K562 (cell line): ENCODE data around the gene DAGLA. TPM values are rescaled to one million over a fixed set of nuclear protein-coding genes. Genes with fewer than 3 reads are reported as not detected.

Source experiments
- ARID1B ChIP-seq: fragments of 450-650 bp; IDR thresholded peaks from 2 replicates; pipeline ENCODE4 v1.6.1; 2016; ENCODE audit warnings: antibody characterized with exemption, mild to moderate bottlenecking, inconsistent platforms
- ARID3B ChIP-seq: fragments of 250-450 bp; sonication (Bioruptor Pico); IDR thresholded peaks from 2 replicates; pipeline ENCODE4 v1.4.0; 2020; ENCODE audit warnings: borderline replicate concordance
- CREB5 ChIP-seq: fragments of 250-450 bp; sonication (Bioruptor Pico); IDR thresholded peaks from 2 replicates; pipeline ENCODE4 v1.5.0; 2020; ENCODE audit warnings: mild to moderate bottlenecking
- GTF2B ChIP-seq: IDR thresholded peaks from 2 replicates; pipeline ENCODE4 v1.6.1; 2011; ENCODE audit not compliant: insufficient read length; ENCODE audit errors: extremely low read depth
- NONO ChIP-seq, 2 experiments: fragments of 200-400 bp in 1 of 2; fragments of 450-650 bp in 1 of 2; formaldehyde crosslinking in 1 of 2; IDR thresholded peaks; 2 replicates each; pipeline ENCODE4 v1.6.1; 2017; ENCODE audit warnings: low read depth in 2 of 2, mild to moderate bottlenecking in 2 of 2, moderate library complexity in 2 of 2, low read length in 1 of 2
- NR1H2 ChIP-seq: sonication (generic); formaldehyde crosslinking; IDR thresholded peaks from 2 replicates; pipeline ENCODE4 v1.4.0; 2020; ENCODE audit warnings: mild to moderate bottlenecking, missing genetic modification reagents
- NUFIP1 ChIP-seq: fragments of 450-650 bp; IDR thresholded peaks from 2 replicates; pipeline ENCODE4 v1.6.1; 2018; ENCODE audit not compliant: partially characterized antibody
- RCOR1 ChIP-seq, 2 experiments: IDR thresholded peaks; 2 replicates each; pipeline ENCODE4 v1.6.1; 2012; ENCODE audit warnings: low read depth in 2 of 2, low read length in 2 of 2, borderline replicate concordance in 1 of 2, improper control_type of control experiment in 1 of 2
- SMAD2 ChIP-seq: fragments of 150-350 bp; IDR thresholded peaks from 2 replicates; pipeline ENCODE4 v1.6.1; 2014; ENCODE audit warnings: low read depth, mild to moderate bottlenecking, low read length
- SMAD4 ChIP-seq: fragments of 250-450 bp; sonication (Bioruptor Pico); conservative IDR thresholded peaks from 2 replicates; pipeline ENCODE4 v1.8.0; 2021; ENCODE audit warnings: inconsistent platforms, mild to moderate bottlenecking, moderate library complexity
- SP2 ChIP-seq: IDR thresholded peaks from 2 replicates; pipeline ENCODE4 v1.6.1; 2011; ENCODE audit warnings: mild to moderate bottlenecking, low read depth, low read length, moderate library complexity; ENCODE audit not compliant: poor library complexity, severe bottlenecking; ENCODE audit errors: extremely low read depth
- TAF9B ChIP-seq: fragments of 450-650 bp; IDR thresholded peaks from 2 replicates; pipeline ENCODE4 v1.6.1; 2018; ENCODE audit warnings: mild to moderate bottlenecking; ENCODE audit not compliant: partially characterized antibody
- XRCC3 ChIP-seq: fragments of 450-650 bp; IDR thresholded peaks from 2 replicates; pipeline ENCODE4 v1.6.1; 2017; ENCODE audit warnings: mild to moderate bottlenecking, moderate library complexity
- ZNF707 ChIP-seq: fragments of 250-450 bp; sonication (Bioruptor Pico); conservative IDR thresholded peaks from 2 replicates; pipeline ENCODE4 v1.8.0; 2022; ENCODE audit warnings: inconsistent platforms, mild to moderate bottlenecking, moderate library complexity
- polyA plus RNA-seq, 8 experiments: library from polyadenylated mRNA; depleted of rRNA in 4 of 8; stranded (reverse) in 5 of 8; unstranded in 3 of 8; fragments of >200 nt; fragmentation: Nextera tagmentation in 2 of 8; fragmentation: Illumina TruSeq in 1 of 8; extraction: Ambion mirVana in 2 of 8; extraction: Trizol in 1 of 8; gene quantifications; 2 replicates each; pipeline versions ENCODE4 v1.2.1 to v1.2.3, GENCODE V29; 2011 to 2014; ENCODE audit warnings: inconsistent platforms in 1 of 8, missing spikeins in 1 of 8
- total RNA-seq, 7 experiments: library from RNA; depleted of rRNA in 6 of 7; stranded (reverse); fragments of >200 nt in 6 of 7; fragmentation: Illumina TruSeq in 2 of 7; extraction: Trizol in 2 of 7; gene quantifications; 2 replicates each; pipeline versions ENCODE4 v1.2.1 to v1.2.3, GENCODE V29; 2011 to 2021; ENCODE audit warnings: low replicate concordance in 1 of 7
- TF ChIP-seq, protein P1 (sequence below), 2 experiments: IDR thresholded peaks; 2 replicates each; pipeline ENCODE4 v1.6.1; 2012; ENCODE audit warnings: improper control_type of control experiment in 2 of 2, low read depth in 2 of 2, low read length in 2 of 2, borderline replicate concordance in 1 of 2
- TF ChIP-seq, protein P2 (sequence below): fragments of 450-650 bp; IDR thresholded peaks from 2 replicates; pipeline ENCODE4 v1.6.1; 2014; ENCODE audit warnings: low read depth, mild to moderate bottlenecking, moderate library complexity, borderline replicate concordance
- TF ChIP-seq, protein P3 (sequence below), 3 experiments: fragments of 200-800 bp in 1 of 3; sonication (Bioruptor generic) in 1 of 3; sonication (generic) in 1 of 3; formaldehyde crosslinking in 1 of 3; IDR thresholded peaks; 2 replicates each; pipeline versions ENCODE4 v1.6.1 to v1.8.0; 2016 to 2022; ENCODE audit warnings: mild to moderate bottlenecking in 2 of 3, missing compliant biosample characterization in 2 of 3, missing genetic modification characterization in 2 of 3, missing genetic modification reagents in 1 of 3

Gene DAGLA
- total and polyA plus RNA-seq, 9 of the 15 experiments (the other 6 are each of a cell fraction or from before 2014, with no cell fraction given), result 0.03 to 0.16 (median 0.04) TPM; not detected in 4

- TF ChIP-seq, protein P1, sequence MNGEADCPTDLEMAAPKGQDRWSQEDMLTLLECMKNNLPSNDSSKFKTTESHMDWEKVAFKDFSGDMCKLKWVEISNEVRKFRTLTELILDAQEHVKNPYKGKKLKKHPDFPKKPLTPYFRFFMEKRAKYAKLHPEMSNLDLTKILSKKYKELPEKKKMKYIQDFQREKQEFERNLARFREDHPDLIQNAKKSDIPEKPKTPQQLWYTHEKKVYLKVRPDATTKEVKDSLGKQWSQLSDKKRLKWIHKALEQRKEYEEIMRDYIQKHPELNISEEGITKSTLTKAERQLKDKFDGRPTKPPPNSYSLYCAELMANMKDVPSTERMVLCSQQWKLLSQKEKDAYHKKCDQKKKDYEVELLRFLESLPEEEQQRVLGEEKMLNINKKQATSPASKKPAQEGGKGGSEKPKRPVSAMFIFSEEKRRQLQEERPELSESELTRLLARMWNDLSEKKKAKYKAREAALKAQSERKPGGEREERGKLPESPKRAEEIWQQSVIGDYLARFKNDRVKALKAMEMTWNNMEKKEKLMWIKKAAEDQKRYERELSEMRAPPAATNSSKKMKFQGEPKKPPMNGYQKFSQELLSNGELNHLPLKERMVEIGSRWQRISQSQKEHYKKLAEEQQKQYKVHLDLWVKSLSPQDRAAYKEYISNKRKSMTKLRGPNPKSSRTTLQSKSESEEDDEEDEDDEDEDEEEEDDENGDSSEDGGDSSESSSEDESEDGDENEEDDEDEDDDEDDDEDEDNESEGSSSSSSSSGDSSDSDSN (IDR thresholded peaks at IDR 0.05; ENCODE audit: borderline replicate concordance in 1 of 2, low read depth in 2 of 2, low read length in 2 of 2), result no peak
- TF ChIP-seq ARID1B (no peak), CREB5 (CRISPR knock-in tag) (no peak), GTF2B (no peak), SMAD2 (no peak), TAF9B (no peak), NR1H2 (CRISPR knock-in tag) (no peak), XRCC3 (no peak), ZNF707 (CRISPR knock-in tag) (no peak), NONO (IDR thresholded peaks at IDR 0.05; ENCODE audit: low read depth in 2 of 2, low read length in 1 of 2) (no peak), SP2 (no peak), ARID3B (CRISPR knock-in tag) (no peak), RCOR1 (IDR thresholded peaks at IDR 0.05; ENCODE audit: borderline replicate concordance in 1 of 2, low read depth in 2 of 2, low read length in 2 of 2) (no peak), NUFIP1 (no peak), SMAD4 (CRISPR knock-in tag) (peak; percentile 76)
- TF ChIP-seq, protein P2, sequence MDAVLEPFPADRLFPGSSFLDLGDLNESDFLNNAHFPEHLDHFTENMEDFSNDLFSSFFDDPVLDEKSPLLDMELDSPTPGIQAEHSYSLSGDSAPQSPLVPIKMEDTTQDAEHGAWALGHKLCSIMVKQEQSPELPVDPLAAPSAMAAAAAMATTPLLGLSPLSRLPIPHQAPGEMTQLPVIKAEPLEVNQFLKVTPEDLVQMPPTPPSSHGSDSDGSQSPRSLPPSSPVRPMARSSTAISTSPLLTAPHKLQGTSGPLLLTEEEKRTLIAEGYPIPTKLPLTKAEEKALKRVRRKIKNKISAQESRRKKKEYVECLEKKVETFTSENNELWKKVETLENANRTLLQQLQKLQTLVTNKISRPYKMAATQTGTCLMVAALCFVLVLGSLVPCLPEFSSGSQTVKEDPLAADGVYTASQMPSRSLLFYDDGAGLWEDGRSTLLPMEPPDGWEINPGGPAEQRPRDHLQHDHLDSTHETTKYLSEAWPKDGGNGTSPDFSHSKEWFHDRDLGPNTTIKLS, result no peak
- TF ChIP-seq, protein P3, sequence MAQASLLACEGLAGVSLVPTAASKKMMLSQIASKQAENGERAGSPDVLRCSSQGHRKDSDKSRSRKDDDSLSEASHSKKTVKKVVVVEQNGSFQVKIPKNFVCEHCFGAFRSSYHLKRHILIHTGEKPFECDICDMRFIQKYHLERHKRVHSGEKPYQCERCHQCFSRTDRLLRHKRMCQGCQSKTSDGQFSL (CRISPR knock-in tag; IDR thresholded peaks at IDR 0.05), result no peak
- TF ChIP-seq, protein P3 (tag; IDR thresholded peaks at IDR 0.05), result peak in 1 of 2 experiments; percentile 93; a peak in 2 of 4 replicates
These were observed 40.3 kb upstream of the DAGLA start (continued) for GRCh38 chr11:61639816-61640443.
